ENCODE results near the gene ZNF496.
"Not testable (repeated sequence)": the region's sequence is repeated elsewhere in the genome, so short reads cannot be mapped to it uniquely, and the experiment has no call there.

Gene ZNF496

DNA sequence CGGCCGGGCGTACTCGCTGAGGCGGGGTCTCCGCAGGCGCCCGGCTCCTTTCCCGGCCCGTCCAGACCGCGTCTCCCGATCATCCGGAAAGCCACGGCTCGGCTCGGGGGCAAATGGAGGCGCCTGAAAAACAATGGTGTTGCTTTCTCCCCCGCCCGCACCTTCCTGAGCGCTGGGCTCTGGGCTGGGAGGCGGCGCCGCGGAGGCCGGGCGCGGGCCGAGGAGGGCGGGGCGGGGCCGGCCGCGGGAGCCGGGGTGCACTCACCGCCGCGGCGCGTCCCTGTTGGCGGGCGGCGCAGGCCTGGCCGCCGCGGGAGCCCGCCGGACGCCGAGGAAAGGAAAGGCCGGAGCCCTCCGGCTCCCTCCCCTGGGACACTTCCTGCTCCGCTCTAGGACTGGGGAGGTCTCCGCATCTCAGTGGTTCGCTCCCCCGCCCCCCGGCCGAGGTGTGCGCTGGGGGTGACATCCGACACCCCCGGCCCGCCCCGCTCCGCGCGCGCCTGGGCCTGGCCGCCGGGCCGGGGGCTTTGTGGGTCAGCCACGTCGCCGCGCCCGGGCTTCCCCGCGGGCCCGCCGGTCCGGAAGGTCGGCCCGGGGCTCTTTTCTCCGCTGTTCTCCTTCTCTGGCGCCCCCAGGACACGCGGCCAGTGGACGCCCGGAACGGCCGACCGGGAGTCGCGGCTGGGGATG is at the start of gene ZNF496:
TSS of gene ZNF496 (minus strand) at position 343 of the 690 bp plus-strand sequence. CDS start 2,289 bp downstream, outside the sequence.
- peak; percentile 82 for DNase-seq (ENCODE audit: low spot score)

DNA sequence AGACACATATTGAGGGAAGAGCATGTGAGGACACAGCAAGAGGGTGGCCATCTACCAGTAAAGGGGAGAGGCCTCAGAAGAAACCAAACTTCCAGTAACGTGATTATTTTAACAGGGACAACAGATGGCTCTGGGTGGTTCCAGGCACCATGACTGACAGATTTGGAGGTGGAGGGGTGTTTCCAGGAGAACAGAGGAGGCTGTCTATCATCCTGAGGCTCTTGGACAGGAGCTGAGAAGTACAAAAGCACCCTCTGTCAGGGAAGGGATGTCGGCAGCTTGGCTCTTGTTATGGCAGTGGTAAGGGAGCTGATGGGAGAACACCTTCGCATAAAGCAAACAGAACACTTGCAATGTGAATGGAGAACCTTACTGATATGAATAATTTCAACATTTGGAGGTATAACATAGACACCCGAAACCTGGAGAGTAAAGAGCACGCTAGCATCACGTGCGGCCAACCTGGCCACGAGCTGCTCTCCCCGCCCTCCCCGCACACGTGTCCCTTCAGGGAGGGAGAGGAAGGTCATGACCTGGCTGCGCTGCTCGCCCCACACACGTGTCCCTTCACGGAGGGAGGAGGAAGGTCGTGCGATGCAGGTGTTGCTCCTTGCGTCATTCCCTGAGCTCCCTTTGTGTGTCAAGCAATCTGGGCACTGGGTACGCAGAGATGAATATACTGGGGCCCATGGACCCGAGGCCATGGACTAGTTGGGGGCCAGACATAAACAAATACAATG is 46.8 kb upstream of the ZNF496 start:
- DNase-seq (ENCODE audit: low spot score) = no peak

DNA sequence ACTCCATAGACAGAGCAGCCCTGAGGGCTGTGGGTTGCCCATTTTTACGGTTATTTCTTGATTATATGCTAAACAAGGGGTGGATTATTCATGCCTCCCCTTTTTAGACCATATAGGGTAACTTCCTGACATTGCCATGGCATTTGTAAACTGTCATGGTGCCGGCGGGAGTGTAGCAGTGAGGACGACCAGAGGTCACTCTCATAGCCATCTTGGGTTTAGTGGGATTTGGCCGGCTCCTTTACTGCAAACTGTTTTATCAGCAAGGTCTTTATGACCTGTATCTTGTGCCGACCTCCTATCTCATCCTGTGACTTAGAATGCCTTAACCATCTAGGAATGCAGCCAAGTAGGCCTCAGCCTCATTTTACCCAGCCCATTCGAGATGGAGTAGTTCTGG is 46.0 kb upstream of the ZNF496 start:
- DNase-seq (ENCODE audit: low spot score) = not testable (repeated sequence)

DNA sequence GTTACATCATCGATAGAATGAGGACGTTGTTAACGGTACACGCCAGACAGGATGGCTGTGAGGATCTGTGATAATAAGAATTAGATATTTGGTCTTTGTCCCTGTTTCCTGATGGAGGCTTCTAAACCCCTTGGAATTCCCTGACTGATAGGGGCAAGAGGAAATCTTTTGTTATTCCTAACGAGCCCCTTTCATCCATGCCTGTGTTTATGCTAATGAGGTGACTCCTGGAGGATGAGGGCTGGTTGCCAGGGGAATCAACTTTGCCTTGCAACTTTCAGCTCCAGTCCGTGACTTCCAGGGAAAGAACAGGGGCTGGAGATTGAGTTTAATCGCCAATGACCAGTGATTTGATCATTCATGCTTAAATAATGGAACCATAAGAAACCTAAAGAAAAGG is 45.0 kb upstream of the ZNF496 start:
- DNase-seq (ENCODE audit: low spot score) = no peak

DNA sequence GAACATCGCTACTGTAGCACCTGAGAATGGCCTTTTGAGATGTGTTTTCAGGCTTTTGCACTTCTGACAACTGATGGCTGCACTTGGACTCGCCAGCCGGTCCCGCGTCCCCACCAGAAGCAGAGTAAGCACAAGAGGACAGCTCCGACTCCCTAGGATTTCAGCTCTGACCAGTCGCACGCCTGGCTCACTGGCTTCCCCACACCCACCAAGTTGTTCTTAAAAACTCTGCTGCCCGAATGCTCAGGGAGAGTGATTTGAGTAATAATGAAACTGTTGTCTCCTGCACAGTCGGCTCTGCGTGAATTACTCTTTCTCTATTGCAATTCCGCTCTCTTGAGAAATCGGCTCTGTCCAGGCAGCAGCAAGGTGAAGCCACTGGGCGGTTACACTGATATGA is 44.1 kb upstream of the ZNF496 start:
- DNase-seq (ENCODE audit: low spot score) = no peak

DNA sequence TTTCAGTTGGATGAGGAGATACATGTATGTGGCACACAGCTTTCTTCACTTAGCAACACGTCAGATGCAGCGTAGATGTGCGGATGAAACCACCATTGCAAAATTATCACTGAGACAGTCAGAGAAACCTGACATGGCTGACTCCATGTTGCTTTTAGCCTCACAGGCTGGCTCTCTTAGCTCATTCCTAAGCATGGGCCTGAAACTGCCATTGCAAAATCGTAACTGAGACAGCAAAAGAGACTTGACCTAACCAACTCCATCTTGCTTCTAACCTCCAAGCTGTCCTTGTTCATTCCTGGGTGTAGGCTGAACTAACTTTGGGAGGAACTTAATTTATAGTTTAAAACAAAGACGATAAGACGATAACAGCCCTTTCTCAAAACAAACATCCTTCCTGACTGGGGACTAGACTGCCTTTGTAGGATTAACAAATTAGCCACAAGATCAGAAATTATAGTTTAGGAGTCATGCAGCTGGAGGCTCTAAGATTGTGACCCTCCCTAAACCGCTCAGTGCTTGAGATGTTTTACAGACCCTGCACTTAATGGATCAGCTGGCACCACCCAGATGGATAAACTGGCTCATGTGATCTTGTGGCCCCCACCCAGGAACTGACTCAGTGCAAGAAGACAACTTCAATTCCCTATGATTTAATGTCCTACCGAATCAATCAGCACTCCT is 43.1 kb upstream of the ZNF496 start:
- DNase-seq (ENCODE audit: low spot score) = not testable (repeated sequence)

DNA sequence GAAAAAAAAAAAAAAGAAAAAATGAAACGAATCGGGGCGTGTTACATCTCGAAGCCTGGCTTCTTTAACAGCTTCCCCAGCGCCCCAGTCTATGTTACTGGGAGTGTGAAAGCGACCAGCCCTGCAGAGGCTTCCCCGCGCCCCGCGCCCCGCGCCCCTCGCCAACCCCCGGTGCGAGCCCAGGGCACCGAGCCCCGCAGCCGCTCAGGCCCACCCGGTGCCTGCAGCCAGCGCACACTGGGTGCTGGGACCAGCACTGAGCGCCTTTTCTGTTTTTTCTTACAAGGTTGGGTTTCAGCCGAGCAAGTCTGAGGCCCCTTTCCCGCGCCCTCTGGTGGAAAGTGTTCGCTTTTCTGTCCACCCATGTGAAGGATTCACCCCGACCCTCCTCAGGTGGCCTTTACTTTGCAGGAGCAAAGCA is 42.1 kb upstream of the ZNF496 start:
- peak; percentile 19 for DNase-seq (ENCODE audit: low spot score)

DNA sequence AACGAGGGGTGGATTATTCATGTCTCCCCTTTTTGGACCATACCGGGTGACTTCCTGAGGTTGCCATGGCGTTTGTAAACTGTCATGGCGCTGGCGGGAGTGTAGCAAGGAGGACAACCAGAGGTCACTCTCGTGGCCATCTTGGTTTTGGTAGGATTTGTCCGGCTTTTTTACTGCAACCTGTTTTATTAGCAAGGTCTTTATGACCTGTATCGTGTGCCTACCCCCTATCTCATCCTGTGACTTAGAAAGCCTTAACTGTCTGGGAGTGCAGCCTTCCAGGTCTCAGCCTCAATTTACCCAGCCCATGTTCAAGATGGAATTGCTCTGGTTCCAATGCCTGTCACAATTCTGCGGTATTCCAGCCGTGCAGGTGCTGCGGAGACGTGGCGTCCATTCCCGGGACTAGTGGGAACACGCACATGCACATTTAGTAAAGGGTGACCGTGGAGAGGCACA is 40.2 kb upstream of the ZNF496 start:
- no peak for DNase-seq (ENCODE audit: low spot score)

DNA sequence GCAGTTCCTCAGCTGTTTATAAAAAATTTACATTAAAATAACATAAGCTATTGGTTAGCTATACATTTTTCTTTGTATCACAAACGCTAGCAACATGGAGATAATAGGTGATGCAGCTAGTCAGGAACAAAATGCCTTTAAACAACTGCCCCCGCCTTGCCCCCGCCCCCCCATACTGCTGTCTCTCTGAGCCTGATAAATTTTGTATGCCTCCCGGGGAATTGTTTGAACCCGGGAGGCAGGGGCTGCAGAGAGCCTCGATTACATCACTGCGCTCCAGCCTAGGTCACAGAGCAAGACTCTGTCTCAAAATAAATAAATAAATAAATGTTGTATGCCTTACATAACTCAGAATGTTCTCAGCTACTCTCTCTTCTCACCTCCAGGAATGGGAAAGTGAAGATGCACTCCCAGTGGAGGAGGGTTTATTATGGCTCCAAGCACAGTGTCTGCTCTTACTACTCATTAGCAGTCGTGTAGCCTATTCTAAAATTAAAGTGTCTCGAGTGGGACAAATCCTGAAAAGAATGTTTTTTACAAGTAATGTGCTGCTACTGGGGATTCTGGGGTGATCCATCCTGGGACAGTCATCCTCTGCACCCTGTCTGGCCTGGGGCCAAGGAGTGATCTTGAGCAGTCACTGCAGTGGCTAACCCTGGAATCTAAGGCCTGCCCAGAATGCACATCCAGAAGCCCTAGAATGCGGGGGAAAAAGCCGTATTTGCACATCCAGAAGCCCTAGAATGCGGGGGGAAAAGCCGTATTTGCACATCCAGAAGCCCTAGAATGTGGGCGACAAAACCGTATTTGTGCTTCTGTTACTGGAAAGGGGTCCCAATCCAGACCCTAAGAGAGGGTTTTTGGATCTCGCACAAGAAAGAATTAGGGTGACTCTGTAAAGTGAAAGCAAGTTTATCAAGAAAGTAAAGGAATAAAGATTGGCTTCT is 39.4 kb upstream of the ZNF496 start:
- no peak for DNase-seq (ENCODE audit: low spot score)

DNA sequence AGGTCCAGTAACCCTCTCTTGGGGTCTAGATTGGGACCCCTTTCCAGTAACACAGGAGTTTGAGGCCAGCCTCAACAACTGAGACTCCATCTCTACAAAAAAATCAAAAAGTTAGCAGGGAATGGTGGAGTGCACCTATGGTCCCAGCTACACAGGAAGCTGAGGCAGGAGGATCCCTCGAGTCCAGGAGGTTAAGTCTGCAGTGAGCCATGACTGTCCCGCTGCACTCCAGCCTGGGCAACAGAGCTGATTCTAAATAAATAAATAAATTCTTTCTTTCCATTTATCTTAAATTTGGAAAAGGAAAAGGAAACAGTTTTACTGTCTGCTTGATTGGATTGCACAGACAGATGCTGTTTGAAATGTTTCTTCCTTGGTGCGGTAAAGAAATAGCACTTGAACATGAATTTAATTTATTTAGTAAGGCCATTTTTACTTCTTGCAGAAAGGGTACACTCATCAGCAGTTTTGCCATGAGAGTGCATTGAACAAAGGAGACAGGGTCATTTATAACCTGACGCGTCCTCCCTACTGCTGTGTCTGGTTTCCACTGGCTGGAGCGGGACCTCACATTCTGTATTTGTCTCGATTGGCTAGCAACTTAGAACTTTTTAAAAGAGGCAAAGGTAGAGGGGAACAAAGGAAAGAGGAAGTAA is 37.0 kb upstream of the ZNF496 start:
- no peak for DNase-seq (ENCODE audit: low spot score)

DNA sequence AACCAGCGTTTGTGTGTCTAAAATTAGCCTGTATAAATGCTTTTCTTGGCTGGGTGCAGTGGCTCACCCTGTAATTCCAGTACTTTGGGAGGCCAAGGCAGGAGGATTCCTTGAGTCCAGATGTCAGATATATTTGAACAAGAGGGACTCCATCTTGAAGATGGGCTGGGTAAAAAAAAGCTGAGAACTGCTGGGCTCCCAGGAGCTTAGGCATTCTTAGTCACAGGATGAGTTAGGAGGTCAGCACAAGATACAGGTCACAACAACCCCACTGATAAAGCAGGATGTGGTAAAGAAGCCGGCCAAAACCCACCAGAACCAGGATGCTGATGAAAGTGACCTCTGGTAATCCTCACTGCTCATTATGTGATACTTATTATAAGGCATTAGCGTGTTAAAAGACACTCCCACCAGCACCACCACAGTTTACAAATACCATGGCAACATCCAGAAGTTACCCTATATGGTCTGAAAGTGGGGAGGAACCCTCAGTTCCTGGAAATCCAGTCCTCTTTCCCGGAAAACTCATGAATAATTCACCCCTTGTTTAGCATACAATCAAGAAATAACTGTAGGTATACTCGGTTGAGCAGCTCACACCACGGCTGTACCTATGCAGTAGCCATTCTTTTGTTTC is 36.2 kb upstream of the ZNF496 start:
- DNase-seq (ENCODE audit: low spot score) = no peak

DNA sequence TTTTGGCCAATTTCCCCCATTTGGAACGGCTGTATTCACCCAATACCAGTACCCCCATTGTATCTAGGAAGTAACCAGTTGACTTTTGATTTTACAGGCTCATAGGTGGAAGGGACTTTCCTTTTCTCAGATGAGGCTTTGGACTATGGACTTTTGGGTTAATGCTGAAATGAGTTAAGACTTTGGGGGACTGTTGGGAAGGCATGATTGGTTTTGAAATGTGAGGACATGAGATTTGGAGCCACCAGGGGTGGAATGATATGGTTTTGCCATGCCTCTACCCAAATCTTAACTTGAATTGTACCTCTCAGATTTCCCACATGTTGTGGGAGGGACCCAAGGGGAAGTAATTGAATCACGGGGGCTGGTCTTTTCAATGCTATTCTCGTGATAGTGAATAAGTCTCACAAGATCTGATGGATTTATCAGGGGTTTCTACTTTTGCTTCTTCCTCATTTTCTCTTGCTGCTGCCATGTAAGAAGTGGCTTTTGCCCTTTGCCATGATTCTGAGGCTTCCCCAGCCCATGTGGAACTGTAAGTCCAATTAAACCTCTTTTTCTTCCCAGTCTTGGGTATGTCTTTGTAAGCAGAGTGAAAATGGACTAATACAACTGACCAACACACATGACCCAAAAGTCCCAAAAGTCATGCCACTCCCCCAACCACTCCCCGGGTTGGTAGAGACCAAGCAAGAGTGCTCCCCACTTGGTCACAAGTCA is 35.4 kb upstream of the ZNF496 start:
- DNase-seq (ENCODE audit: low spot score) = no peak

DNA sequence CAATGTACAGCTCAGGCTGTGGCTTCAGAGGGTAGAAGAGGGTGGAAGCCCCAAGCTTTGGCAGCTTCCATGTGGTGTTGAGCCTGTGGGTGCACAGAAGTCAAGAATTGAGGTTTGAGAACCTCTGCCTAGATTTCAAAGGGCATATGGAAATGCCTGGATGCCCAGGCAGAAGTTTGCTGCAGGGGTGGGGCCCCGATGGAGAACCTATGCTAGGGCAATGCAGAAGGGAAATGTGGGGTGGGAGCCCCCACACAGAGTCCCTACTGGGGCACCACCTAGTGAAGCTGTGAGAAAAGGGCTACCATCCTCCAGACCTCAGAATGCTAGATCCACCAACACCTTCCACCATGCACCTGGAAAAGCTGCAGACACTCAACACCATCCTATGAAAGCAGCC is 34.7 kb upstream of the ZNF496 start:
- DNase-seq (ENCODE audit: low spot score) = not testable (repeated sequence)

DNA sequence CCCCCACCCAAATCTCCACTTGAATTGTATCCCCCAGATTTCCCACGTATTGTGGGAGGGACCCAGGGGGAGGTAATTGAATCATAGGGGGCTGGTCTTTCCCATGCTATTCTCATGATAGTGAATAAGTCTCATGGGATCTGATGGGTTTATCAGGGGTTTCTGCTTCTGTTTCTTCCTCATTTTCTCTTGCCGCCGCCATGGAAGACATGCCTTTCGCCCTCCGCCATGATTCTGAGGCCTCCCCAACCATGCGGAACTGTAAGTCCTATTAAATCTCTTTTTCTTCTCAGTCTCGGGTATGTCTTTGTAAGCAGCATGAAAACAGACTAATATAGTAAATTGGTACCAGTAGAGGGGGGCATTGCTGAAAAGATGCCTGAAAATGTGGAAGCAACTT is 33.4 kb upstream of the ZNF496 start:
- no peak for DNase-seq (ENCODE audit: low spot score)

DNA sequence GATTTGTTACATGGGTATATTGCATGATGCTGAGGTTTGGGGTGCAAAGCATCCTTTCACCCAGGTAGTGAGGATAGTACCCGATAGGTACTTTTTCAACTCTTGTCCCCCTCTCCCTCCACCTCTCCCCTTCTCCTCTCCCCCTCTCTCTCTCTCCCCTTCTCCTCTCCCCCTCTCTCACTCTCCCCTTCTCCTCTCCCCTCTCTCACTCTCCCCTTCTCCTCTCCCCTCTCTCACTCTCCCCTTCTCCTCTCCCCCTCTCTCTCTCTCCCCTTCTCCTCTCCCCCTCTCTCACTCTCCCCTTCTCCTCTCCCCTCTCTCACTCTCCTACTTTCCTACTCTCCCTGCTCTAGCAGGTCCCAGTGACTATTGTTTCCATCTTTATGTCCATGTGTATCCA is 31.3 kb upstream of the ZNF496 start:
- not testable (repeated sequence) for DNase-seq (ENCODE audit: low spot score)

DNA sequence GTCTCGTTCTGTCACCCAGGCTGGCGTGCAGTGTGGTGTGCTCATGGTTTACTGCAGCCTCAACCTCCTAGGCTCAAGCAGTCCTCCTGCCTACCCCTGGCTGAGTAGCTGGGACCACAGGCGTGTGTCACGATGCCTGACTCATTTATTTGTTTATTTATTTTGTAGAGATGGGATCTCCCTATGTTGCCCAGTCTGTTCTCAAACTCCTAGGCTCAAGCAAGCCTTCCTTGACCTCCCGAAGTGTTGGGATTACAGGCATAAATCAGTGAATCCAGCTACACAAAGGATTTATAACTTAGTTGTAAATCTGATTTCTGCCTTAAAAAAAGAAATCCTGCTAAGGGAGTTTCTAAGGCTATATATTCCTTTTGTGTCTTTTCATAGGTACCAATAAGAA is 30.5 kb upstream of the ZNF496 start:
- DNase-seq (ENCODE audit: low spot score) = no peak

DNA sequence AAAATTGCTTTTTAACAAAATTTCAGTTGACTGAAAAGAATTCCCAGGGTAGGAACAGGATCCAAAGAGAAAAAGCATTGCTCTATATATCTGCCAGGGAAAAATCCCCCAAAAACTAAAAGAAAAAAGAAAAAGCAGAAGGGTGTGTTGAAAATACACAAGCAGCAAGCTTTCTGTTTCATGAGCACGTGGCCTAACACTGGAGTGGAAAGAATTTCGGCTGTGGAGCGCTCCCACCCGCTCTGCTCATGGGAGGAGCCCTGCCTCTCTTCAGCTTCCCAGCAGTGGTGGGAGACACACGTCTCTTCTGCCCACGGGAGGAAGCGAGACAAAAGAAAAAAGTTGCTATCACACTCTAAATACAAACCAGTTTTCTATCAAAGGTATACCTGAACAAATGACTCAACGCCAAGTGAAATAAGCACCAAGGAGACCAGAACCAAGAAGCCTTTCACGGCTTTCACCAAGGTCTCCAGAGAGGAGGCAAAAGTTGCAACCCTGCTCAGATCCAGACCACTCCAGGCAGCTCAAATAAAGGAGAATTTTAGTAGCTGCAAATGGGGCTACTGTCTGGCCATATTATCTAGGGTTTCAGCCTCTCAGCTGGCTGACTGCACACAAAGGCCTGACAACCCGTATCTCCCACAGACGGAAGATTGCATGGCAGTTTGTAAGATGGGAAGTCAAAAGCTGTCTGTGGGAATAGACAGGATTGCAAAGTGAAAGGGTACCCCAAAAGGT is 29.5 kb upstream of the ZNF496 start:
- DNase-seq (ENCODE audit: low spot score) = no peak

DNA sequence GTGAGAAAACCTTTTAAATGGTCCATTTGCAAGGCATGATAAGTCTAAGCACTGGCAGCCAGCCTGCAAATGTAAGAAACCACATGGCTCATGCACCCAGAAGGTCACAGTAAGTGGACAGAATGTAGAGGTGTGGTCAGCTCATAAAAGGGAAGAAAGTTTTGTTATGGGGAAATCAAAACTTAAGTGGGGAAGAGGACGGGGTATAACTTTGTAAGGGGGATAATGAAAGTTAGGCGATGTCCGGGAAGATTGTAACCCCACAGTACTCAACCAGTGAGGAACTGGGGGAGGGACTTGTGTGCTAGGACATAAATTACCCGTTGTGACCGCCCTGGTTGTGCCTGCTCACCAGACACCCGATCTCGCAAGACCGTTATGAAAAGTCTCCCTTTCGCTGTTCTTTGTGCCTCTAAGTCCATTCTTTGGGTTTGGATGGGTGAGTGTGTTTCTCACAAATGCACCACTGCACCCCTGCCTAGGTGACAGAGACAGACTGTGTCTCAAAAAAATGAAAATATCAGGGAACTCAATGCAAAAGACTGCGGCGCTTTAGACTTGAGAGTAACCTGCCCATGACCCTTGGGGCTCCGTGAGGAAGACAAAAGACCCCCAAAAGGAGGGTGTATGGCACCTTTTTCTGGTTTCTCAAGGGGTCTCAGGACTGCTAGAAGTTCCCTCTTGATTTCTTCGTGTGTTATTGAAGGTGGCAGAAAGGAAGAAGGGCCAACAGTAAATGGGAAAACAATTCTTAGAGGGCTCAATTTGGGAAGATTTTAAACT is 28.6 kb upstream of the ZNF496 start:
- no peak for DNase-seq (ENCODE audit: low spot score)

DNA sequence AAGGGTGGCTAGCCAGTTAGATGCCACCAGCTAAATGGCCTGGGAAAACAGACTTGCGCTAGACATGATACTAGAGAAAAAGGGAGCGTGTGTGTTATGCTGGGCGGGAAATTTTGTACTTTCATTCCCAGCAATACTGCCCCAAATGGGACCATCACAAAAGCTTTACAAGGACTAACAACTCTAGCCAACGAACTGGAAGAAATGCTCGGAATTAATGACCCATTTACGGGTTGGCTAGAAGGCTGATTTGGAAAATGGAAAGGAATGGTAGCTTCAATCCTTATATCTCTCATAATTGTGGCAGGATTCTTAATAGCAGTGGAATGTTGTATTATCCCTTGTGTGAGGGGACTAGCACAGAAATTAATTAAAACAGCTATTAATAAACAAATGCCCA is 27.9 kb upstream of the ZNF496 start:
- DNase-seq (ENCODE audit: low spot score) = no peak
